ENCODE results near the gene MMEL1. TPM values are rescaled to one million over a fixed set of nuclear protein-coding genes. Genes with fewer than 3 reads are reported as not detected.

MMEL1 gene
- total and polyA plus RNA-seq, 2 donors (not counting 3 experiments of a cell fraction or from before 2014, with no cell fraction given): 1.1 to 1.2 TPM

- BruUV-seq (replicated peaks): no TSS peak
- dilution Hi-C loops (cut with MboI; ENCODE audit: extremely low pct_ligation_motif_present, low sequenced_read_pairs): no loop called here
- H2AFZ ChIP-seq (ENCODE audit: low read depth, low read length): no peak overlapping the region
Observed at GRCh38 chr1:2591233-2591580, 41.6 kb downstream of the MMEL1 start.

More at GRCh38 chr1:2591233-2591580, 41.6 kb downstream of the MMEL1 start:
- Histone ChIP-seq H3K79me2 (ENCODE audit: control insufficient read depth, insufficient read depth, low read length) (peaks cover 5% of the 10 kb centered on the region), H3K9me3 (replicated peaks; ENCODE audit: control insufficient read depth, insufficient read depth, low read length) (no peaks in the 10 kb centered on the region), H3K9ac (replicated peaks; ENCODE audit: extremely low read depth, insufficient read depth, low read length) (no peak overlapping the region), H3K4me1 (ENCODE audit: control insufficient read depth, extremely low read depth, insufficient read depth, low read length) (peaks cover 8% of the 10 kb centered on the region), H3K4me2 (ENCODE audit: insufficient read depth, low read length) (no peak overlapping the region), H3K9me1 (replicated peaks; ENCODE audit: control insufficient read depth, extremely low read depth, insufficient read depth, low read length) (no peaks in the 10 kb centered on the region), H3K27me3 (ENCODE audit: control insufficient read depth in 2 of 2, insufficient read depth in 2 of 2, low read length in 2 of 2) (no peaks in the 10 kb centered on the region), H4K20me1 (replicated peaks; ENCODE audit: control insufficient read depth, extremely low read depth, insufficient read depth, low read length) (no peaks in the 10 kb centered on the region), H3K4me3 (replicated peaks in 1 of 3; ENCODE audit: insufficient read depth in 1 of 3, low read depth in 1 of 3, low read length in 3 of 3) (no peak overlapping the region), H3K36me3 (ENCODE audit: control insufficient read depth in 2 of 2, extremely low read depth in 1 of 2, insufficient read depth in 2 of 2, low read length in 2 of 2) (peaks cover 3% of the 10 kb centered on the region in 2 experiments), H3K27ac (ENCODE audit: insufficient read depth, low read depth, low read length) (no peak overlapping the region)
- DNase-seq (ENCODE audit: low read depth, low spot score) (no peak), FAIRE-seq (no peak)
- no peak for TF ChIP-seq POLR2AphosphoS5 (IDR thresholded peaks at IDR 0.05; ENCODE audit: insufficient read depth, low read depth, low read length)
- TF ChIP-seq FOS (IDR thresholded peaks at IDR 0.05; ENCODE audit: borderline replicate concordance, insufficient read depth, low read length): no peak
- no peak for TF ChIP-seq POLR2A (IDR thresholded peaks at IDR 0.05; ENCODE audit: low read depth, low read length)
- no peak for TF ChIP-seq GATA2 (IDR thresholded peaks at IDR 0.05; ENCODE audit: insufficient read depth, insufficient read length, low read depth, low read length)
- TF ChIP-seq JUN (IDR thresholded peaks at IDR 0.05; ENCODE audit: borderline replicate concordance, insufficient read depth, insufficient read length, low read depth): no peak
- no peak for TF ChIP-seq MYC (IDR thresholded peaks at IDR 0.05; ENCODE audit: low read depth, low read length)
- TF ChIP-seq CTCF (IDR thresholded peaks at IDR 0.05; ENCODE audit: extremely low read depth in 1 of 2, insufficient read depth in 1 of 2, low read depth in 1 of 2, low read length in 2 of 2): no peak
- CTCF ChIA-PET: no interaction called here
- intact Hi-C loops (cut with micrococcal nuclease): no loop called here
- POLR2A ChIA-PET: no interaction called here

Data from endothelial cell of umbilical vein (primary cell).